BLaER1 treated with 17β-estradiol and CSF1 and Interleukin-3, amounts not matched to agents 10 nM and 100 nM (cell line): Measurements from ENCODE around the gene TOMM20.

ENCODE experiments used
- H3K27ac ChIP-seq, 11 experiments: shearing (Covaris generic); formaldehyde crosslinking; 2 replicates each; pipeline ENCODE4 v1.8.1; 2022
- H3K27me3 ChIP-seq, 11 experiments: shearing (Covaris generic); formaldehyde crosslinking; 2 replicates each; pipeline ENCODE4 v1.8.1; 2022
- H3K36me3 ChIP-seq, 11 experiments: shearing (Covaris generic); formaldehyde crosslinking; 2 replicates each; pipeline ENCODE4 v1.8.1; 2022
- H3K4me1 ChIP-seq, 10 experiments: shearing (Covaris generic); formaldehyde crosslinking; 2 replicates each; pipeline ENCODE4 v1.8.1; 2022
- H3K4me2 ChIP-seq, 11 experiments: shearing (Covaris generic); formaldehyde crosslinking; 2 replicates each; pipeline ENCODE4 v1.8.1; 2022
- H3K4me3 ChIP-seq, 10 experiments: shearing (Covaris generic); formaldehyde crosslinking; 2 replicates each; pipeline ENCODE4 v1.8.1; 2022
- H3K9ac ChIP-seq, 11 experiments: shearing (Covaris generic); formaldehyde crosslinking; 2 replicates each; pipeline ENCODE4 v1.8.1; 2022
- H3K9me3 ChIP-seq, 11 experiments: shearing (Covaris generic); formaldehyde crosslinking; replicated peaks in 1 of 11; 2 replicates each; pipeline ENCODE4 v1.8.1; 2022
- H4K20me1 ChIP-seq, 11 experiments: shearing (Covaris generic); formaldehyde crosslinking; 2 replicates each; pipeline ENCODE4 v1.8.1; 2022
- Cebpa-rat ChIP-seq, 11 experiments: shearing (Covaris generic); IDR thresholded peaks; 2 replicates each; pipeline ENCODE4 v1.8.1; 2022

The TOMM20 gene

DNA sequence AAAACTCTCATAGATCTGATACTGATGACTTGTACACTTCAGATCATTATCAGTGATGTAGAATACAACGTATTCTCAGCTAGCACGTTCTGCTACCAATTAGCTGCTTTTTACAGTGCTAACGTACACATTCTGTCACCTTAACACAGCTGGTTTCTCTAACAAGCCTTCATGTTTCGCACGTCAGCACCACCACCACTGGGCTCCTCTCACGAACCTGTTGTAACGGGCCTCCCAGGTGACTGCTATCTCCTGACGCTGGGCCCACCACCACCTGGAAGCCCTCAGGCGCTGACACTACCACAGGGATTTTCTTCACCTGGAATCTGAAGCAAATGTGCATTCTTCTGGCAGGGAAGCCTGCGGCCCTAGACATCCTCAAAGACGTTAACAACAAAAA, 19.8 kb downstream of the TOMM20 start:
- H3K36me3 ChIP-seq: peaks cover 65 to 82% (median 72%) of the 10 kb centered on the region in 11 experiments

DNA sequence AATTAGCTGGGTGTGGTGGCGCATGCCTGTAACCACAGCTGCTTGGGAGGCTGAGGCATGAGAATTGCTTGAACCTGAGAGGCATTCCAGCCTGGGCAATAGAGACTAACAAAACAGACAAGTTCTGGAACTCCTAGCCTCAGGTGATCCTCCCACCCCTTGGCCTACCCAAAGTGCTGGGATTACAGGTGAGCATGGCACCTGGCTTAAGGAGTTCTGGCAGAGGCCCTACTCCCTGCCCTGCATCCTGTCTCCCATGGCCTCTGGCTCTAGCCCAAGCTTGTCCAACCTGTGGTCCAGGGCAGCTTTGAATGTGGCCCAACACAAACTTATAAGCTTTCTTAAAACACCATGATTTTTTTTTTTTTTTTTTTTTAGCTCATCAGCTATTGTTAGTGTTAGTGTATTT, 20.4 kb downstream of the TOMM20 start:
- no peak overlapping the region for H3K9ac ChIP-seq
- H3K27ac ChIP-seq: no peak overlapping the region
- H3K9me3 ChIP-seq: no peaks in the 10 kb centered on the region
- peaks cover 32 to 65% (median 55%) of the 10 kb centered on the region in 11 experiments; a peak in 20 of 22 replicates for H4K20me1 ChIP-seq
- peaks cover 0 to 25% (median 7%) of the 10 kb centered on the region in 10 experiments; a peak in 10 of 20 replicates for H3K4me1 ChIP-seq
- no peak overlapping the region for H3K4me2 ChIP-seq
- H3K36me3 ChIP-seq: peaks cover 59 to 75% (median 65%) of the 10 kb centered on the region in 11 experiments
- H3K27me3 ChIP-seq: no peaks in the 10 kb centered on the region
- TF ChIP-seq Cebpa-rat (IDR thresholded peaks at IDR 0.05): no peak
- H3K4me3 ChIP-seq: no peak overlapping the region

More for the DNA sequence above, 19.8 kb downstream of the TOMM20 start:
- no peak overlapping the region for H3K4me3 ChIP-seq
- H3K9ac ChIP-seq: no peak overlapping the region
- H3K9me3 ChIP-seq: no peaks in the 10 kb centered on the region
- TF ChIP-seq Cebpa-rat (IDR thresholded peaks at IDR 0.05): no peak
- peaks cover 33 to 72% (median 61%) of the 10 kb centered on the region in 11 experiments; a peak in 20 of 22 replicates for H4K20me1 ChIP-seq
- no peak overlapping the region for H3K4me2 ChIP-seq
- no peak overlapping the region for H3K27ac ChIP-seq
- peaks cover 0 to 18% (median 3%) of the 10 kb centered on the region in 10 experiments; a peak in 10 of 20 replicates for H3K4me1 ChIP-seq
- no peaks in the 10 kb centered on the region for H3K27me3 ChIP-seq

DNA sequence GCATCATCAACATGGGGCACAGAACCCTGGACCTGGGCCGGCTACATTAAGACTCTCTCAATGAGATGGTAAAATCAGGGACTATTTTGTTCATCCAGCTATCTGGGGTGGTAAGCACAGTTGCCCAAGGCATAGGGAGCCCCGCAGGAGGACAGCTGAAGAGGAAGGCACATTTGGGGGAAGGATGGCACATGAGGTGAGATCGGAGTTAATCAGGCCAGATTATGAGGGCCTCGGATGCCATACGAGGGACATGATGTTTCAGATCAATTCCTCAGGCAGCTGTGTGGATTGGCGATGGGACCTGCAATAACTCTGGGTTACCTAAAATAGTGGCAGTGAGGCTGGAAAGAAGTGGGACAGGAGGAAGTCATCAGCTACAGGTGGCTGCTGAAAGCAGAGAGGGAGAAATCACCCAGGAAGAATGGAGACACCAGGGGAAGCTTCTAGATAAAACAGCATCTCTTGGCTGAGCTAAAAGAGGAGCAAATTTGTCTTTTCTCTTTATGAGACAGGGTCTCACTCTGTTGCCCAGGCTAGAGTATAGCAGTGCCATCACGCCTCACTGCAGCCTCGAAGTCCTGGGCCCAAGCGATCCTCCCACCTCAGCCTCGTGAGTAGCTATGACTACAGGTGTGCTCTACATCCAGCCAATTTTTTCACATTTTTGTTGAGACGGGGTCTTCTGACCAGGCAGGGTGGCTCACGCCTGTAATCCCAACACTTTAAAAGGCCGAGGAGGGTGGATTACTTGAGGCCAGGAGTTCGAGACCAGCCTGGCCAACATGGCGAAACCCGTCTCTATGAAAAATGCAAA, 21.1 kb downstream of the TOMM20 start:
- H3K9ac ChIP-seq: no peak overlapping the region
- no peak for TF ChIP-seq Cebpa-rat (IDR thresholded peaks at IDR 0.05)
- peaks cover 52 to 69% (median 59%) of the 10 kb centered on the region in 11 experiments for H3K36me3 ChIP-seq
- H3K4me3 ChIP-seq: no peak overlapping the region
- H4K20me1 ChIP-seq: peaks cover 26 to 59% (median 48%) of the 10 kb centered on the region in 11 experiments; a peak in 20 of 22 replicates
- no peak overlapping the region for H3K27ac ChIP-seq
- H3K9me3 ChIP-seq: no peaks in the 10 kb centered on the region
- H3K4me1 ChIP-seq: peaks cover 0 to 31% (median 8%) of the 10 kb centered on the region in 10 experiments; a peak in 10 of 20 replicates
- H3K27me3 ChIP-seq: no peaks in the 10 kb centered on the region
- H3K4me2 ChIP-seq: no peak overlapping the region

DNA sequence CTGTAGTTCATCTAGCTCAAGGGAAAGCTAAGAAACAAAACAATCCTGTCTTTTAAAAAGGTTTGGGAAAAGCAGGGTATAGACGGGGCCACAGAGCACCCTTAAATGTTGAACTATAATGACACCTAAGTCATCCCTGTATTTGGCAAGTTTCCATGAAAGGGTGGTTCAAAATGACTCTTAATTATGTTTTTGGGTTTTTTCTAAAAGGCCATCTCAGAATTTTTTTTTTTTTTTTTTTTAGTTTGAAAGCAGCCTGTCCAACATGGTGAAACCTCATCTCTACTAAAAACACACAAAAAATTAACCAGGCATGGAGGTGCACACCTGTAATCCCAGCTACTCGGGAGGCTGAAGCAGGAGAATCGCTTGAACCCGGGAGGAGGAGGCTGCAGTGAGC, 22.2 kb downstream of the TOMM20 start:
- Histone ChIP-seq H3K27ac (no peak overlapping the region), H3K9ac (no peak overlapping the region), H3K4me2 (no peak overlapping the region), H3K27me3 (no peaks in the 10 kb centered on the region), H3K36me3 (peaks cover 44 to 57% (median 50%) of the 10 kb centered on the region in 11 experiments), H4K20me1 (peaks cover 19 to 50% (median 42%) of the 10 kb centered on the region in 11 experiments; a peak in 19 of 22 replicates), H3K4me3 (no peak overlapping the region), H3K4me1 (peaks cover 0 to 39% (median 9%) of the 10 kb centered on the region in 10 experiments; a peak in 11 of 20 replicates), H3K9me3 (no peaks in the 10 kb centered on the region)
- no peak for TF ChIP-seq Cebpa-rat (IDR thresholded peaks at IDR 0.05)

DNA sequence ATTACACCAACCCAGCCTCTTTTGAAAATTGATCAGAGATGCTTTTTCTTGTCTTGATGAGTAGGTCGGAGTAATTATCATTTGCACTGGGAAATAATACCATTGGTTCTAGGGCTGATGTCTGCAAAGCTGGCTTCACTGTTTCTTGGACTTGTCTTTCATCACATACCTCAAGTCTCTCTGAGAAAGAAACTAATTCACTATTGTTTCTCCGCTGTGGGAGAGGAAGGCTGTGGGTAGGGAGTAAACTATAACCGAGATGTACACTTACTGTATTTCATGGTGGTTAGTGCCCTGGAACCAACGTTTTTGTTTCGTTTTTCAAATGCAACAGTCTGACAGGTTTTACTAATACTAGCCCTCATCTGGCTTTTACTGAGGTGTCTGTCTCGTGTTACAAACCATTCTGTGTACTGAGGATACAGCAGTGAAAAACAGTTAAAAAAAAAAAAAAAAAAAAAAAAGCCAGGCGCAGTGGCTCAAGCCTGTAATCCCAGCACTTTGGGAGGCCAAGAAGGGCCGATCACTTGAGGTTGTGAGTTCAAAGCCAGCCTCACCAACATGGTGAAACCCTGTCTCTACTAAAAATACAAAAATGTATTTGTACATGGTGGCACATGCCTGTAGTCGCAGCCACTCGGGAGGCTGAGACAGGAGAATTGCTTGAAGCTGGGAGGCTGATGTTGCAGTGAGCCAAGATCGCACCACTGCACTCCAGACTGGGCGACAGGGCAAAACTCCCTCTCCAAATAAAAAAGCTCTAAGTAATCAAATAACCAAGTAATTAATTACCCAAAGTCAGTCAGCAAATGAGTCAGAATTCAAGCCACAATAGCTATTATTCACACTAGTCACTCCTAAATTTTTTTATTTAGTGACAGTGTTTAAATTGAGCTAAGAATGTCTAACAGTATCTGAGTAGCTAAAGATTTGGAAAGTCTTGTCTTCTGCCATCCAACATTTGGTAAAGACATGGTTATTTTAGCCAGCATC, 23.3 kb downstream of the TOMM20 start:
- Histone ChIP-seq H3K4me2 (peak overlapping the region in 3 of 11 experiments; percentile 30 to 44 (median 37); a peak in 5 of 22 replicates), H3K36me3 (peaks cover 33 to 46% (median 38%) of the 10 kb centered on the region in 11 experiments), H3K9me3 (no peaks in the 10 kb centered on the region), H3K4me3 (no peak overlapping the region), H3K27ac (no peak overlapping the region), H3K27me3 (no peaks in the 10 kb centered on the region), H3K4me1 (peaks cover 2 to 48% (median 19%) of the 10 kb centered on the region in 10 experiments; a peak in 17 of 20 replicates), H4K20me1 (peaks cover 10 to 39% (median 32%) of the 10 kb centered on the region in 11 experiments; a peak in 19 of 22 replicates), H3K9ac (no peak overlapping the region)
- TF ChIP-seq Cebpa-rat (IDR thresholded peaks at IDR 0.05): no peak

DNA sequence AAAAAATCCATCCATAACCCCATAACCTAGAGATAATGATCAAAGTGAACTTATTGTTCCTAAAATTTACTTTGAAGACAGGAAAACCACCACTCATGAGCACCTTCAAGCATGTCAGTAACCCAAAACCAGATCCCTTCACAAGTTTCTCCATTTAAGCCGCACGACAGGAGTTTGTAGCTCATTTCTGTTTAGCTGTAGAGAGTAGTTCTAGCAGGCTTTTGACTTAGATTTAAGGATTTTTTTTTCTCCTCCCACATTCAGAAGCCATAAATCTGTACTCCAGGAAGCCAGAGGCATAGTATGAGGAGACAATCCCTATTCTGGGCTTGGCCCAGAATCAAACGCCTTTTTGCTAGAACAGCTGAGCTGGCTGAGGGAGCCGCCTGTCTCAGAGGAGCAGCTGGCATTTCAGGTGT, 25.6 kb downstream of the TOMM20 start:
- no peak for TF ChIP-seq Cebpa-rat (IDR thresholded peaks at IDR 0.05)
- H3K4me1 ChIP-seq: peaks cover 6 to 68% (median 29%) of the 10 kb centered on the region in 10 experiments; a peak in 17 of 20 replicates
- no peak overlapping the region for H3K27ac ChIP-seq
- H3K27me3 ChIP-seq: no peaks in the 10 kb centered on the region
- H4K20me1 ChIP-seq: peaks cover 0 to 16% (median 9%) of the 10 kb centered on the region in 11 experiments; a peak in 15 of 22 replicates
- peaks cover 9 to 23% (median 15%) of the 10 kb centered on the region in 11 experiments for H3K36me3 ChIP-seq
- no peak overlapping the region for H3K4me3 ChIP-seq
- no peaks in the 10 kb centered on the region for H3K9me3 ChIP-seq
- H3K9ac ChIP-seq: no peak overlapping the region
- H3K4me2 ChIP-seq: peak overlapping the region in 3 of 11 experiments; percentile 41 to 44 (median 42); a peak in 5 of 22 replicates

DNA sequence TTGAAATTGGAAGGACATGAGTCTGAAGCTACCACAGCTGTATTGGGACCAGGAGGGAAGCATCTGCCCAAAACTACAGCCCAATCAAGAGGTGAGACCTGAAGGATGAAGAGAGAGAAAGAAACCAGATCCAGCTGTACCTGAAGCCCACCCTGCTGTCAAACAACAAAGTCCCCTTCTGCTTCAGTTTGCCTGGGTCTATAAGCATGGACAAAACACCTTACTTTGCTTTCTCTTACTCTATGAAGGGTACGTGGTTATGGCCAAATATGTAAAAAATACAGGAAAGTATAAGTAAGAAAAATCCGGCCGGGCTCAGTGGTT, 26.4 kb downstream of the TOMM20 start:
- no peak for TF ChIP-seq Cebpa-rat (IDR thresholded peaks at IDR 0.05)
- Histone ChIP-seq H3K4me3 (no peak overlapping the region), H3K4me2 (0 out of 22 replicates have a peak overlapping the region, but pooled peaks of 1 of the 11 experiments have one; percentile 1), H3K36me3 (peaks cover 2 to 15% (median 7%) of the 10 kb centered on the region in 11 experiments; a peak in 18 of 22 replicates), H3K9ac (no peak overlapping the region), H3K4me1 (peaks cover 6 to 68% (median 29%) of the 10 kb centered on the region in 10 experiments; a peak in 17 of 20 replicates), H3K9me3 (no peaks in the 10 kb centered on the region), H3K27ac (no peak overlapping the region), H3K27me3 (no peaks in the 10 kb centered on the region), H4K20me1 (peaks cover 0 to 8% (median 1%) of the 10 kb centered on the region in 11 experiments; a peak in 9 of 22 replicates)

DNA sequence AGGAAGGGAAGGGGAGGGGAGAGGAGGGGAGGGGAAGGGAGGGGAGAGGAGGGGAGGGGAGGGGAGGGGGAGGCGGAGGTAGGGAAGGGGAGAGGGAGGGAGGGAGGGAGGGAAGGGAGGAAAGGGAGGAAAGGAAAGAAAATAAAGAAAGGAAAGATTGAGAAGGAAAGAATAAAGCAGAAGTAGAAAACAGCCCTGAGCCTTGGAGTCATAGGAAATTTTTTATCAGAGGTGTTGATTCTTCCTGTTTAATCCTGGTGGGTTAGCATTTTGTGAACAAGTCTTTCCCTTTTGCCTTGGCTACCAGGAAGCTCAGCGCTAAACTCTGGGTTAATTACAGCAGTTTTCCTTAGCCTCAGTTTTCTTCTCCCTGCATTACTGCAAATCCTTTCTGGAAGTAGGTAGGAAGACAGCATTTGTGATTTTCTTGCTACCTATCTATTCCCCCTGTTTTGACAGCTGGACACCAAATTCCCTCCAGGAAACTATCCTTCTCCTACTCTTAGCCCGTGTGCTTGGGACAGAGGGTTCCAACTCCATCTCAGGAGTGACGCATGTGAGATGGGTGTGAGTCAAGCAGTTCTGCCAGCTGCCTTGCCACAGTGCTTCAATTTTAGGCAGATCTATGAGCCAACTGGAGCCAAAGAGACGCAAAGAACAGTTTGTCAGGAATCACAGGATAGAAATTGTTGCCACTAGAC, 26.9 kb downstream of the TOMM20 start:
- Histone ChIP-seq H3K4me2 (0 out of 22 replicates have a peak overlapping the region, but pooled peaks of 1 of the 11 experiments have one; percentile 1), H3K36me3 (peaks cover 0 to 10% (median 3%) of the 10 kb centered on the region in 11 experiments; a peak in 9 of 22 replicates), H4K20me1 (peaks cover 0 to 5% (median 0%) of the 10 kb centered on the region in 11 experiments; a peak in 4 of 22 replicates), H3K9ac (no peak overlapping the region), H3K27ac (no peak overlapping the region), H3K4me1 (peaks cover 6 to 68% (median 29%) of the 10 kb centered on the region in 10 experiments; a peak in 17 of 20 replicates), H3K27me3 (no peaks in the 10 kb centered on the region), H3K4me3 (no peak overlapping the region), H3K9me3 (no peaks in the 10 kb centered on the region)
- no peak for TF ChIP-seq Cebpa-rat (IDR thresholded peaks at IDR 0.05)
